Sciatic nerve (tissue), 2 donors: ENCODE measurements around the gene XXYLT1. TPM values are rescaled to one million over a fixed set of nuclear protein-coding genes. Genes with fewer than 3 reads are reported as not detected.

Experiments used
- ATAC-seq: fragments of 200-7000 bp; cut with Tn5 transposase; one replicate; pipeline ENCODE4 v1.9.1; 2020; ENCODE audit warnings: mild to moderate bottlenecking, moderate library complexity
- DNase-seq: peaks from one replicate; pipeline ENCODE4 v3.0.0-alpha.2; 2020; ENCODE audit warnings: low spot score
- intact Hi-C: fragments of 100-400 bp; cut with DNase I; formaldehyde crosslinking; loops from one replicate; pipeline ENCODE4 v1.14.2; 2022
- total RNA-seq: library from RNA; stranded (reverse); fragmentation: NEBNext Ultra II Directional; extraction: Animal tissue kit (Norgen Biotek cat#: 25700); gene quantifications from one replicate; pipeline ENCODE4 v1.2.1, GENCODE V29; 2021
- donor health status: DM: no; HTN: no; CAD: no.
- donor health status: DM: no; HTN: no; CAD: no.

XXYLT1 gene
- total RNA-seq, 1 donor from 2014 or later = 11.0 TPM

DNA sequence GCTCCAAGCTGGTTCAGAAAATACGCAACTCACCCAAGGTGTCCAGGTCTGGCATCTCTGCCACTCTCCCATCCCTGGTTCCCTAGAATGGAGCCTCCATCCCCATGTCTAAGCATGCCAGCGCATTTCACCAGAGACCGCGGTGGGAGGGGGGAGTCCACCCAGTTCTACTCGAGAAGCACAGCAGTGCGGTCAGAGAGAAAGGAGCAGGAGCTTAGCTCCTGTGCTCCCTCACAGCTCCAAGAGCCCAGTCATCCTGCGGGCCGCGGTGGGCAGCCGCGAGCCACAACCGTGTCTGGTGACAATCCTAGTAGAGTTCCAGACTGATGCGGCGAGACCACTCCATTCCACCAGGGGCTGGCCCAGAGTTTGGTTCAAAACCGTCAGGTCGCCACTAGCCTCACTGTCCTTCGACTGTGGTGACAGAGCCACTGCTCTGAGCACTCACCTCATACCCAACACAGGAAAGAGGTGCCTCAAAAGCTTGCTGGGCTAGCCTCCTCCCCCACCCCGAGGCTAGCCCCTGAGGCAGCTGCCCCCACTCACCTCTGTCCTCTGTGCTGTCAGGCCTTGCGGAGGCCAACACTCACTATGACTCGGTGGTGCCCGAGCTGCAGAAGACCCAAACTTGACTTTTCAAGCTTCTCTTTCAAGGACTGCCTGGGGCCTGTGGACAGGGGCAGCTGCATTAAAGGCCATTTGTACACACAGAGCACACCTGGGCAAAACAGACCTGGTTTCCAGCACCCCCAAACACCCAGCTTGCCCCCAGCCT, 185.4 kb downstream of the XXYLT1 start:
- ATAC-seq (no peak), DNase-seq (peak; percentile 54)
- intact Hi-C loops = no loop called here

DNA sequence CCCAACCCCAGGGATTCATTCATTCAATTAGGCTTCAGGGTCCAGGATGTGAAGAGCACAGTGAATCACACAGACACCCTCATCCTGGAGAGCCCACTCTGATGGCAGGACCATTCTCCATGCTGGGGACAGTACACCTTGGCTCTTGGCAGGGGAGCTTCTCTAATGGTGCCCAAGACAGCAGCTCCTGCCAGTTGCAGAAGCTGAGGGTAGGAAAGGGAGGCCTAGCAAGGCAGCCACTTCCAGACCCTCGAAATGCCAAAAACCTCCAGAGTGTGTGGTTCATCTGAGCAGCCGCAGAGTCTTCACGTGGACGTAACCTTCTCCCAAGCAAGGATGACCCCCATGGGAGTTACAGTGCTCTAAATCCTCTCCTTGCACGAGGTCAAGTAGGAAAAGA, 186.2 kb downstream of the XXYLT1 start:
- intact Hi-C loops = no loop called here
- DNase-seq (peak; percentile 40), ATAC-seq (no peak)

- DNase-seq (no peak), ATAC-seq (no peak)
- intact Hi-C loops = no loop called here
Measured at GRCh38 chr3:195083659-195084058, 187.3 kb downstream of the XXYLT1 start.

DNA sequence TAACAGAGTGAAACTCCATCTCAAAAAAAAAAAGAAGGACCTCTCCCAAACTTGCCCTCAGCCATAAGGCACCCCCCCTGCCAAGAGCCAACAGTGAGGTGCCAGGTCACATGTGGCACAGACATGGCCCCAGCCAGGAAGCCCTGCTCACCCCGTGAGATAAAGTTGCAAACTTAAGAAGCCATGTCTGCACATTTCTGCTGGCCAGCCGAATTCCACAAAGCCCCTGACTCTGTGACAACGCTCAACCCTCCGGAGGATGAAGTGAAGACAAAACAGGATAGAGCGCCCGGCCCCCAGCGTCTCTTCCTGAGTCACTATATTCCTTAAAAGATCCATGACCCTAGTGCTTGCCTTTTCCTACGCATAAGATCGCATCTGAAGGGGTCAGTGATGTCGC, 188.1 kb downstream of the XXYLT1 start:
- ATAC-seq (no peak), DNase-seq (no peak)
- intact Hi-C loops = no loop called here

- ATAC-seq (no peak), DNase-seq (no peak)
- intact Hi-C loops = no loop called here
Measured at GRCh38 chr3:195081242-195081963, 189.6 kb downstream of the XXYLT1 start.

DNA sequence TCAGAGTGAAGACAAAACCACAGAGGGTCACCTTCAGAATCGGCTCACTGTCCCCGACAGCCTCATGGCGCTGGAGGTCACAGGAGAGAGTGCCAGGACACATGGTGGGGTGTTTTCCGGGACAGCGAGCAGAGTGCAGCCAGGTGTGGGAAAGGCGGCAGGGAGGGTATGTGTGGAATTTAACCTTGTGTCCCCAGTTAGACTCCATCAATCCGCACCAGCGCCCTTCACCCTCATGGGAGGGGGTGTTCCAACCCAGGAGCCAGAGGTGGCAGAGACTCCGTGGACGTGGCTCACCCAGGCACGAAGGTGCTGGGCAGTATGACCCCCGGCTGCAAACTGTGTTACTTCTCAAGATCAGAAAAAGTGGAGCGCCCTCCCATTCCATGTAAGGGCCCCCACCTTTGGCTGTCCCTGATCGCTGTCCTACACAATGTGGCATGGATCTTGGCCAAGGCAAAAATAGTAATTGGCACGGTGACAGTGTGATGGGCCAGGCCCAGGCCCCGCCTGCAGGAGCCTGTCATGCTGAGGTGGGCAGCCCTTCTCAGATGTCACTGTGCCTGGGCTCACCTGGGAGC, 190.3 kb downstream of the XXYLT1 start:
- no peak for DNase-seq
- ATAC-seq = no peak
- intact Hi-C loops = no loop called here

DNA sequence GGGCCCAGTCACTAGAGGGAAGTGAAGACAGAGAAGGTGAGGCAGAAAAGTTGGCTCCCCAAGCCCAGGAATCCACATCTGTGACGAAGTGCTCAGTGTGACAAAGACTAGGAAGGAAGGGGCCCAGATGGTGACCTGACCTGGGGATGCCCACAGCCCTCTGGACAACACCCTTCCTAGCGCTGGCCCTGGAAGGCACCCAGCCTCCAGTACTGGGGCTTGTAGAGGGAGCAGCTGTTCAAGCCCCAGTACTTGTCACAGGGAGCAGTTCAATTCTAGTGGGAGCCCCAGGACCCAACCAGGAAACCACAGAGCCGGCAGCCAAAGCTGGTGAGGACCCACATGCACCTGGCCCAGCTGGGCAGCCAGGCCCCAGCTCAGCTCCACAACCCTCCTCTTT, 190.8 kb downstream of the XXYLT1 start:
- DNase-seq (no peak), ATAC-seq (no peak)
- intact Hi-C loops = no loop called here

- DNase-seq (no peak), ATAC-seq (no peak)
- intact Hi-C loops = no loop called here
Measured at GRCh38 chr3:195079636-195080035, 191.3 kb downstream of the XXYLT1 start.

GRCh38 chr3:195078891-195079440, 192.0 kb downstream of the XXYLT1 start:
- intact Hi-C loops = no loop called here

GRCh38 chr3:195077611-195078540, 193.1 kb downstream of the XXYLT1 start:
- DNase-seq = peak; percentile 44
- no peak for ATAC-seq
- intact Hi-C loops = no loop called here

More at GRCh38 chr3:195078891-195079440, 192.0 kb downstream of the XXYLT1 start:
- DNase-seq = no peak
- ATAC-seq = no peak

DNA sequence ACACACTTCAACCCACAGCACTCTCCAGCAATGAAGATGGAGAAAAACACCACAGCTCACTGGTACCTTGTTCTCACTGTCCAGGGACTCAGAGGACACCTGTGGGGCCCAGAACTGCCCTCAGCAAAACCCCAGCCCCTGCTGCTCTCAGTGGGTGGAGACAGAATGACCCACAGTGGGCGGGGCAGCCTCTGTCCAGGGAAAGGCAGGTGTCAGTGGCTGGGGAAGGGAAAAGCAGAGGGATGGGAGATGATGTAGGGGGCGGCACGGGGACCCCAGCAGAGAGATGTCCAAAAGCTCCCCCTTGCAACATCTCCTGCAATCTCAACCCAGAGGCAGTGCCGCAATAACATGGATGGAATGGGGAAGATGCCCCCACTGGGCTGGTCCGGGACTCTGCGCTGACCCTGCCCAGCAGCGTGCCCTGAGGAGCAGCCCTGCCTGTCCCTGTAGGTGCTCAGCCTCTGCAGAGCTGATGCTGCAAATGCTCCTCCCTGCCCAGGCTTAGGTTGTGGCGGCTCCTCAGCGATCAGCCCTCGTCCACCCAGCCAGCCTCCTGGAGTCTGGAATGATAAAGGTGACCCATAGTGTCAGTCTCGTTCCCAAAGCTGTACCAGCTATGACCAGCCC, 193.9 kb downstream of the XXYLT1 start:
- DNase-seq = peak; percentile 40
- ATAC-seq = no peak
- intact Hi-C loops = no loop called here

DNA sequence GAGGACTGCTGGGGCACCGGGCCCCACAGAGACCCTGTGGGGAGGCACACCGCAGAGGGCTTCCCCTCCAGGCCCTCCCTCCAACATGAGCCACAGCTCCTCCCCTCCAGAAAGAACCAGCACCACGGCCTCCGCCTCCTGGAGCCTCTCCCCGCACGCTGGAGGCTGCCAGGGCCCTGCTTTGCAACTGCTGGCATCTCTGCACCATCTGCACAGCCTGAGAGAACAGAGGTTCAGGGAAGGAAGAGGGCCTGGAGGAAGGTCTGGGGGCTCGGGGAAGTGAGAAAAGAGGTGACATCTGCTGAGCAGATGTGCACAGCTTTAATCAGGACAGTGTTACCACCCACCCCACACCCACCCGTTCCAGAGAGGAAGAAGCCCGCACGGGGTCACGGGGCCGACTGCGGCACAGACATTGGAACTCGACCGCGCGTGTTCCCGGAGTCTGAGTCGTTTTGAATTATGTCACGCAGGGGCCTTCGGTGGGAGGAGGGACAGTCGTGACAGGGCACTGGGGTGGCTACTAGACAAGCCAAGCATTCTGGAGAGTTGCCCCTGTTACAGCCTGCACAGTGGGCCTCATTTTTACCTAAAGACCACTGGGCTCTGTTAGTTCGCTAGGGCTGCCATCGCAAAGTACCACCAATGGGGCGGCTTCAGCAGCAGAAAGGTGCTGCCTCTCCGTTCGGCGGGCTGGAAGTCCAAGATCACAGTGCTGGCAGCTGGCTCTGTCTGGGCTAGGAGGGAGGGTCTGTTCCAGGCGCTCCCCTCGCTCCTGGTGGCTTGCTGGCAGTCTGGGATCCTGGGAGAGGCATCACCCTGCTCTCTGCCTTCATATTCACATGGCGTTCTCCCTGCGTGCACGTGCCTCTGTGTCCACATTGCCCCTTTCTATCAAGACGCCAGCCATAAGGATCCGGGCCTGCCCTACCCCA, 194.8 kb downstream of the XXYLT1 start:
- intact Hi-C loops = no loop called here
- DNase-seq (peak; percentile 48), ATAC-seq (peak; percentile 27)

DNA sequence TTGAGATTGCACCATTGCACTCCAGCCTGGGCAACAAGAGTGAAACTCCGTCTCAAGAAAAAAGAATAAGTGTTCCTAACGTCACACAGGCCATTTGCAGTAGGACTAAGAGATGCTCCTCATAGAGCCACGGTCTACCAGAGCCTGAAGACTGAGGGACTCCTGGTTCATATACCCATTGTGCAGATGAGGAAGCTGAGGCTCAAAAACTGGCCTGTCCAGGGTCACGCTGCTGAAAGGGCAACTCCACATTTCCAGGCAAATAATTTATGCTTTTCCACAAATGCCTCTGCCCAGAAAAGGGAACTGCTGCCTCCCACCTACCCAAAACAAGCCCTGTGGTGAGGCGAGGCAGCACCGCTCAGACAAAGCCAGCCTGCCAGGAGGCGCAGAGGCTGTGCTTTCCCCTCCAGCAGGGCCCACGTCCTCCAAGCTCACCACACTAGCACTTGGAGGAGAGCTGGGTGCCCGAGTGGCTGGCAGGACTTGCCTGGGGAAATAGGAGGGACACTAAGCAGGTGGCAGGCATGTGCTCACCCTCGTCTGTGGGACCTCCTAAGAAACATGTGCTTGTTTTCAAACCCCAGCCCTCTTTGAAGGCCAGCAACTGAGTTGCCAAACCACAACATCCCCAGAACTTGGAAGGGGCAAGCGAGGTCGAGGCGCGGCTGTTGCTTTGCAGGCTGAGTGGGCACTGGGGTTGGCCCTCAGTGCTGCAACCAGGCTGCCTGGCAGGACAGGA, 195.6 kb downstream of the XXYLT1 start:
- intact Hi-C loops = no loop called here
- ATAC-seq (peak; percentile 6), DNase-seq (peak; percentile 49)

DNA sequence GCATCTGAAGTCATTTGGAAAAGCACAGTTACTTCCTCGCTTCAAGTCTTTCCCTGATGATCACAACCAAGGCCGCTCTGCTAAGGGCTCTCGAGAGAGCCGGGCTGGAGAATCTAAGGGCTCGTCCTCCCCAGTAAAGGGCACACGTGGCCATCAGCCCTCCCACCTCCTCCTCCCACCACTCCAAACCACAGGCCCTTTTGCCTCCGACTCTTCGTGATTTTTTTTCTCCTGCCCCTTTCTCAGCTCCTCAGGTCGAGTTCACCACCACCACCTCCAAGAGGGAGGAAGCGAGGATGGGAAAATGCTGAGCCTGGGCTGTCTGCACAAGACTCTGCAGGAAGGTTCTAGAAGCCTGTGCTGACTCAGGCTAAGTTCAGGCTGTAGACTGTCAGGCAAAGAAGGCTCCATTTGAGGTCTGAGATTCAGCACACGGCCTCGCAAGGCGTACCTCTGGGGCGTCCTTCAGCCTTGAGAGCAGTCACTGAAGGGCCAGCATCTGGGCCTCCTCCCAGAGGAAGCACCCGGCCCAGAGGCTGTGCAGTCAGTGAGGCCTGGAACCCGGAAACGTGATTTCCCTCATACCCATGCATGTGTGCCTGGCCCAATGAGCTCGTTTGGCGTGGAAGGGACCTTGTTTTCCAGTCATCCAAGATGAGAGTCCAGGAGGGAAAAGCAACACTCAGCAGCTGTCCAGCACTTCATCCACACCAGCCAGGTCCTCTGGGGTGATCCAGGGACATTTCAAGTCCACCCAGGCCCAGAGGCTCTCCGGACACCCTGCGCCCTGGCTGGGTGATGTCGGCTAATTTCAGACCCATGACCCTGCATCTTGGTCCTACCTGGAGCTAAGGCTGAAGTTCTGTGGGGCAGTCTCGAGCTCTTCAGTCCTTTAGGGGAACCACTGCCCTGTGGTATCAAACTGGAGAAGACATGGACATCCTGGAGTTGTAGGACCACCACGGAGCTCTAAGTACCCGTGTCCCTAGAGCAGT, 196.8 kb downstream of the XXYLT1 start:
- DNase-seq = peak; percentile 38
- ATAC-seq = no peak
- intact Hi-C loops = no loop called here

DNA sequence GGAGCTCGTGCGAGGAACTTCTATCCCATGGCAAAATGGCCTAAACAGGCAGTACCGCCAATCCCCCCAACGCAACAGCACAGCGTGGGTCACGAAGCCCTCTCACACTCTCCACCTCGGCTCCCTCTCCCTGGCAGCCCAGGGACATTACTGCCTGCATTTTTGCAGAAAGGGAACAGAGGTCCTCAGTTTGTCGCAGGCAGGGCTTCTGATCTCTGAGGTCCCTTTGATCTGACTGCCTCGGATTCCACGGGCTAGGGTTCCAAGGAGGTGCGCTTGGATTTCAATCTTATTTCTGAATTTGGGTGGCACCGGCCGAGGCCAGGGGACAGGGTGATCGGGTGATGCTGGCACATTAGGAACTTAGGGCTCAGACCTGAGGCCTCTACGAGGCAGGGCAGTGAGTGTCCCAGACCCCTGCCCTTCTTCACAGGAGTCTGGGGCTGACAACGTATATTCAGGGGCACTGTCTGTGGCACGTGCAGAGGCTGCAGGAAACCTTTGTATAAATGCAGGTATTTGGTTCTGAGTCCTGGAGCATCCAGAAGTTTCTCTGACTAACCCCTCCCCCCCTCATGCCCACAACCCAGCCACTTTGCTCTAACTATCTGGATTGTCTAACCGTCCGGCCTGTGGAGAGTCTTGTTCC, 197.9 kb downstream of the XXYLT1 start:
- ATAC-seq (no peak), DNase-seq (peak; percentile 43)
- intact Hi-C loops = no loop called here
